Choroid plexus epithelial cell (primary cell): Measurements from ENCODE around the gene SNX8.

Experiments used
- DNase-seq: peaks from one replicate; pipeline ENCODE4 v3.0.0-alpha.2; 2010; ENCODE audit warnings: low read depth
- H3K4me3 ChIP-seq: 2 replicates; pipeline ENCODE4 v1.5.1; 2011; ENCODE audit warnings: low read depth, mild to moderate bottlenecking, control low read depth, low read length, moderate library complexity
- CTCF ChIP-seq: conservative IDR thresholded peaks from 2 replicates; pipeline ENCODE4 v1.5.1; 2011; ENCODE audit warnings: low read depth, mild to moderate bottlenecking, control low read depth, inconsistent platforms, low read length, moderate library complexity

The SNX8 gene

GRCh38 chr7:2217206-2217605 lies 97.0 kb downstream of the SNX8 start:
- no peak for DNase-seq
- TF ChIP-seq CTCF, result no peak
- H3K4me3 ChIP-seq, result no peak overlapping the region

DNA sequence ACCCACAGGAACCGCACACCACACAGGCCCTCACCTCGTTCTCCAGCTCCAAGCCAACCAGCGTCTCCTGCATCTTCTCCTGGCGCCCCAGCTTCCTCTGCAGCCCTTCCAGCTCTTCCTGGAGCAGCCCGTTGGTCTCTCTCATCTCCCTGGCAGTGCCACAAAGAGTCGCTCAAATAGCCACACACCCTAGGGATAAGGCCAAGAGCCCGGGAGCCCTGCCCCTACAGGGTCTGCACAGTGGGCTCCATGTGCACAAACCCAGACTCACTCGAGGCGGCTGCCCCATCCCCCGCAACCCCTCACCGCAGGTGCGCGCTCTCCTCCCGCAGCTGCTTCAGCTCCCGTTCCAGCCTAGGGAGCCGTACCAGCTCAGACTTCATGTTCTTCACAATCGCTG lies 98.4 kb downstream of the SNX8 start:
- no peak for DNase-seq
- no peak for TF ChIP-seq CTCF
- no peak overlapping the region for H3K4me3 ChIP-seq

GRCh38 chr7:2214636-2215035 lies 99.6 kb downstream of the SNX8 start:
- no peak for TF ChIP-seq CTCF
- no peak overlapping the region for H3K4me3 ChIP-seq
- no peak for DNase-seq

DNA sequence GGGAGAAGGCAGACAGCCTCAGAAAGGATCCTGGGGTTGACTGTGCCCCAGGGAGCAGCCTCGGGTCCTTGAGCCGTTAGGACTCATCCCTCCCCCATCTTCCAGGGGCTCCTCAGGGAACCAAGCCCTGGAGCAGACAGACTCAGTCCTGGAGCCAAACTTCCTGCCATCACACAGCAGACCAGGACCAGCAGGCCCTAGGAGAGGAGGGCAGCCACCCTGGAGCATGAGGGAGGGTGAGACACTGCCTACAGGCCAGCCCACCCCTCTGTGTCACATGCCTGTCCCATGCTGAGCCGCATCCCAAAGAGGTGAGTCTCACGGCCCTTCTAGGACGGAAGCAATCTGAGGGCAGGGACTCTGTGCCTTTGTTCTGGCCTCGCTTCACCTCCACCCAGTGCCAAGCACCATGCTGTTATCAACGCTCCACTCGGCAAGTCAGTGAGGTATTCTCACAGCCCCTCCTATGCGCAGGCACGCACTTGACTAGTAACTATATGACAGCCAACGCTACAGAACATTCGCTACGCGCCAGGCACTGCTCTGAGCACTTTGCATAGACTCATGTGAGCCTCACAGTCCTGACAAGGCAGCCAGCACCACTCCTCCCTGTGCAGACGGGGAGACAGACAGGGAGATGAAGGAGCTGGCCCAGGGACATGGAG lies 100.6 kb downstream of the SNX8 start:
- DNase-seq, result no peak
- no peak overlapping the region for H3K4me3 ChIP-seq
- TF ChIP-seq CTCF, result no peak

- DNase-seq, result no peak
- TF ChIP-seq CTCF, result no peak
These were observed 101.3 kb downstream of the SNX8 start for GRCh38 chr7:2212906-2213305.

GRCh38 chr7:2211926-2212325 lies 102.3 kb downstream of the SNX8 start:
- no peak overlapping the region for H3K4me3 ChIP-seq
- no peak for DNase-seq
- no peak for TF ChIP-seq CTCF

More at GRCh38 chr7:2212906-2213305, 101.3 kb downstream of the SNX8 start:
- H3K4me3 ChIP-seq, result no peak overlapping the region

GRCh38 chr7:2211259-2211880 lies 102.9 kb downstream of the SNX8 start:
- no peak for DNase-seq
- H3K4me3 ChIP-seq, result no peak overlapping the region
- TF ChIP-seq CTCF, result no peak
